GM10266 (cell line): Measurements from ENCODE around the gene SLC25A6.

Source experiments
- DNase-seq: peaks from one replicate; pipeline ENCODE4 v3.0.0; 2012; ENCODE audit errors: extremely low spot score
- CTCF ChIP-seq: IDR thresholded peaks from 2 replicates; pipeline ENCODE4 v1.5.1; 2012; ENCODE audit warnings: mild to moderate bottlenecking, low read depth; ENCODE audit not compliant: control insufficient read depth, insufficient read depth; ENCODE audit errors: missing control alignments

Gene SLC25A6

DNA sequence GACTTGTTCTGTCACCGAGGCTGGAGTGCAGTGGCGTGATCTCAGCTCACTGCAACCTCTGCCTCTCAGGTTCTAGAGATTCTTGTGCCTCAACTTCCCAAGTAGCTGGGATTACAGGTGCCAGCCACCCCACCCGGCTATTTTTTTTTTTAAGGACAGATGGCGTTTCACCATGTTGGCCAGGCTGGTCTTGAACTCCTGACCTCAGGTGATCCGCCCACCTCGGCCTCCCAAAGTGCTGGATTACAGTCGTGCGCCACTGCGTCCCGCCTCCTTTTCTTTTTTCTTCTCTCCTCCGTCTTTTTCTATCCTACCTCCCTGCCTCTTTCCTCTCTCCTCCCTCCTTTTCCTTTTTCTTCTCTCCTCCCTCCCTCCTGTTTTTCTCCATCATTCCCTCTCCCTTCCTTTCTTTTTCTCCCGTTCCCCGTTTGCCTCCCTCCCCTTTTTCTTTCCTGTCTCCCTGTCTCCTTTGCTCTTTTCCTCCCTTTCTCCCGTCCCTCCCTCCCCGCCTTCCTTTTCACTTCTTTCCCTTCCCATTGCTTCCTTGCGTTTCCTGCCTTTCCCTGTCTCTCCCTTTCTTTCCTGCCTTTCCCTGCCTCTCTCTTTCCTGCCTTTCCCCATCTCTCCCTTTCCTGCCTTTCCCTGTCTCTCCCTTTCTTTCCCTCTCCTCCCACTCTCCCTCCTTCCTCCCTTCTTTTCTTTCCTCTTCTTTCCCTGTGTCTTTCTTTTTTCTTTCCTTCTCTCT is 2.1 kb upstream of the SLC25A6 start:
- no peak for DNase-seq
- TF ChIP-seq CTCF = no peak

DNA sequence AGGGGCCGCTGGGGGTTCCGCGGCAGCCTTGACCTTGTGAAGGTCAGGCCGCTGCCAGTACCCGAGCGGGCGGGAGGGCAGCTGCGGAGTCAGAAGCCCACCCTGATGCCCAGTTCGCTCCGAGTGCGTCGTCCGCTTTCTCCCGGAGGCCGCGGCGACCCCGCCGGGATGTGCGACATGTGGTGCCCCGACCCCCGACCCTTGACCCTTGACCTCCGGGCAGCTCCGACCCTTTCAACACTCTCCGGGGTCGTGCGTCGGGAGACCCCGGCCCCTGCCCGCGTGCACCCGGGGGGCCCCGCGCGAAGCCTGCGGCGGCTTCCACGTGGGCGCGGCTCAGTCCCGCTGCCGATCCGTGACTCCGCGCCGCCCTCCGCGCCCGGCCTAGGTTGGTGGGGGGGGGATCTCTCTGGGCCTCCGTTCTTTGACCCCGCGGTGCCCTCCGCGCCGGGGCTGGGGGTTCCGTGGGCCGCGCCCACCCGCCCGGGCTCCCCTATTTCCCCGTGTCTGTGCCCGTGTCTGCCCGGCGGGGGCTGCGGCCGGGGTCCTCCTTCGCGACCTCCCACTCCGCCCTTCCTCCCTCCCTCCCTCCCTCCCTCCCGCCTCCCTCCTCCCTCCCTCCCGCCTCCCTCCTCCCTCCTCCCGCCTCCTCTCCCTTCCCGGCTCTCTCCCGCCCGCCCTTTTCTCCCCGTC is 609 bp upstream of the SLC25A6 start:
- TF ChIP-seq CTCF = no peak
- DNase-seq = peak; percentile 78

GRCh38 chrX:1391370-1391706 is 575 bp downstream of the SLC25A6 start:
- no peak for TF ChIP-seq CTCF
- DNase-seq = peak; percentile 98

DNA sequence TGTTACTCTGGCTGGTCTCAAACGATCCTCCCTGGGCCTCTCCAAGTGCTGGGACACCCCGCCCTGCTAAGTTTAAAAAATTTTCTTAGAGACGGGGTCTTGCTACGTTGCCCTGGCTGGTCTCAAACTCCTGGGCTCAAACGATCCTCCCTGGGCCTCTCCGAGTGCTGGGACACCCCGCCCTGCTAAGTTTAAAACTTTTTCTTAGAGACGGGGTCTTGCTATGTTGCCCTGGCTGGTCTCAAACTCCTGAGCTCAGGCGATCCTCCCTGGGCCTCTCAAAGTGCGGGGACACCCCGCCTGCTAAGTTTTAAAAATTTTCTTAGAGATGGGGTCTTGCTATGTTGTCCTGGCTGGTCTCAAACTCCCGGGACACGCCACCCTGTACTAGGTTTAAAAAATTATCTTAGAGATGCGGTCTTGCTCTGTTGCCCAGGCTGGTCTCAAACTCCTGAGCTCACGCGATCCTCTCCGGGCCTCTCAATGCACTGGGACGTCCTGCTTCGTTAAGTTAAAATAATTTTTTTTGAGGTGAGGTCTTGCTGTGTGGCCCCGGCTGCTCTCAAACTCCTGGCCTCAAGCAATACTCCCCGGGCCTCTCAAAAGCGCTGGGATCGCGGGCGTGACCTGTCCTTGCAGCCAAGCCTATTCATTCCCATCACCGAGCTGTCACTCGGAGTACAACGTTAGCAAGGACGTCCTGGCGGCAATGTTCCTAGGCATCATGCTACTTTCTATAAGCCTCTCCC is 1.1 kb downstream of the SLC25A6 start:
- no peak for TF ChIP-seq CTCF
- no peak for DNase-seq

DNA sequence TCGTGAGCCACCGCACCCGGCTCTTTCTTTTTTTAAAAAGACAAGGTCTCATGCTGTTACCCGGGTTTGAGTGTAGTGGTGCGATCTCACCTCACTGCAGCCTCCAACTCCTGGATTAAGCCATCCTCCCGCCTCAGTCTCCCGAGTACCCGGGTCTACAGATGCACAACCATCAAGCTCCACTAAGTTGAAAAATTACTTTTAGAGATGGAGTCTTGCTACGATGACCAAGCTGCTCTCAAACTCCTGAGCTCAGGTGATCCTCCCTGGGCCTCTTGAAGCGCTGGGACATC is 2.0 kb downstream of the SLC25A6 start:
- no peak for DNase-seq
- TF ChIP-seq CTCF = no peak

- DNase-seq = no peak
- no peak for TF ChIP-seq CTCF
Measured at GRCh38 chrX:1389181-1389992, 2.5 kb downstream of the SLC25A6 start.
